NCI-H510A (cell line): Measurements from ENCODE around the gene MAP3K15.
A peak's percentile ranks its signal among the peaks of the same experiment; 100 is the strongest.

Experiments
- DNase-seq: peaks from one replicate; lab custom pipeline; 2025; lab: John Stamatoyannopoulos, UW

The MAP3K15 gene

GRCh38 chrX:19514791-19515614 is at the start of gene MAP3K15:
MAP3K15 (minus strand) TSS chrX:19515508; CDS start chrX:19515261, 247 bp downstream.
- no peak for DNase-seq

- no peak for DNase-seq
Measured at GRCh38 chrX:19564606-19565005, 49.3 kb upstream of the MAP3K15 start.

GRCh38 chrX:19563746-19564145 is 48.4 kb upstream of the MAP3K15 start:
- no peak for DNase-seq

- no peak for DNase-seq
Measured at GRCh38 chrX:19563327-19563726, 48.0 kb upstream of the MAP3K15 start.

- no peak for DNase-seq
Measured at GRCh38 chrX:19560611-19561010, 45.3 kb upstream of the MAP3K15 start.

GRCh38 chrX:19557822-19558221 is 42.5 kb upstream of the MAP3K15 start:
- no peak for DNase-seq

DNA sequence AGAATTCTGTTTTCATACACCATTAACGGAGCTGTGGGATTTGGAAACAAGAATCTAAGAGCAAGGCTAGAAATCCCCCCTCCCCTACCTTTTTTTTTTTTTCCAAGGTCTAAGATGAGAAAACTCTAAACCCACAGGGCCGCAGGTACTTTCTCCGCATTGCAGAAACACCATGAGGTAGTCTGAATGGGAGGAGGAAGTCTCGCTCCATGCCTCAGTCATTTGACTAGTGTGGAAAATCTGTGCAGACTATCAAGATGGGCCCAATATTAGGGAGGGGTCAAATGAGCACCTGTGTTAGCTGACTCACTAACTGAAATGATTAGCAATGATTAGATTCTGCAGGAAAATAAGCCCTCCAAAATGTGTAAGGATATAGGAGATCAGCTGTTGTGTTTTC is 40.9 kb upstream of the MAP3K15 start:
- DNase-seq = no peak

DNA sequence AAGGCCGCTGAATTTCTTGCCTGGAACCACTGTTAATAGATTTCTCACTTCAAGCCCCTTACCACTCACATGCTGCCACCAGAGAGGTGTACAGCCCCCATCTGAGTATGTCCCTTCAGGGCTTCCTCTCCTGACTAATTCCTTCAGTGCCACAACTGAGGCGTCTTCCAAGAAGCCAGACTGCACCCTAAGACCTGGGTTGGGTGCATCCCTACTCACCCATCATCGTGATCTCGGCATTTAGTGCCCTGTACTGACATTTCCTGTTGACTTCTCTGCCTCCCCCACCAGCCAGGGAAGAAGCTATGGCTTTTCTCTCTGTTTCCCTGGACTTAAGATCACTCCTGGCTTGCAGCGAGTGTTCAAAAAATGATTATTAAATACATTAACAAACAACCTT is 40.4 kb upstream of the MAP3K15 start:
- DNase-seq = no peak

- DNase-seq = no peak
Measured at GRCh38 chrX:19555236-19555635, 39.9 kb upstream of the MAP3K15 start.

- DNase-seq = no peak
Measured at GRCh38 chrX:19554786-19555185, 39.5 kb upstream of the MAP3K15 start.

- no peak for DNase-seq
Measured at GRCh38 chrX:19552793-19553192, 37.5 kb upstream of the MAP3K15 start.

DNA sequence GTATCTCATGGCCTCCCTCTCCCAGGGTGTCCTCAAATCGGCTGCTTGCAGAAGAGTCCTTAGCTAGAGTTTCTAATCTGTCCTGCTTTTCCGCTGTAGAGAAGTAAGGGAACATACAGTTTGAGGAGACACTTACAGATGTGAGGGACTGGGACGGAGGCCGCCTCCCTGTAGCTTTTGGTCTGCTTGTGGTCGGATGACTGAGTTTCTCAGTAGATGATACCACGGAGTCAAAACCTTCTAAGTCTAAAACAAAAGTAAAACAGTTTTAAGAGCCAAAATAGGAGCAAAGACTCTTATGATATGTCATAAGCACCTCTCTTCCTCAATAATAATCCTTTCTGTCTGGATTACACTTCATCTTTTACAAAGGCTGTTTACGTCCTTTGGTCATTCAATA is 34.5 kb upstream of the MAP3K15 start:
- DNase-seq = no peak

DNA sequence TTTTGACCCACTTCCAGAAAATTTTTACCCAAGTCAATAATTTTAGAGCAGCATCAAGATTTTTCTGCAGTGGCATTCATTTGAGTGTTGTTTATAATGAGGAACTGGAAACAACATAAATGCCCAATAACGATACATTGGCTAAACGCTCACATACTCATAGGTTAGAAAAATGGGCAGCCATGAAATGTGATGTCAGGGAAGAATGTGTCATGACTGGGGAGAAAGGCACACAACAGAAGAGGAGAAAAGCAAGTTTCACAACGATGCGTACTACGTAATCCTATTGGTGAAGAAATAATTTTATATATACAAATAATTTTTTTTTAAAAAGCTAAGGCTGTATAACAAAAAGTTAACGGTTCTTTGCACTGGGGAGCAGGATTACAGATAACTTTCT is 33.6 kb upstream of the MAP3K15 start:
- DNase-seq = no peak

- DNase-seq = no peak
Measured at GRCh38 chrX:19548279-19548678, 33.0 kb upstream of the MAP3K15 start.

DNA sequence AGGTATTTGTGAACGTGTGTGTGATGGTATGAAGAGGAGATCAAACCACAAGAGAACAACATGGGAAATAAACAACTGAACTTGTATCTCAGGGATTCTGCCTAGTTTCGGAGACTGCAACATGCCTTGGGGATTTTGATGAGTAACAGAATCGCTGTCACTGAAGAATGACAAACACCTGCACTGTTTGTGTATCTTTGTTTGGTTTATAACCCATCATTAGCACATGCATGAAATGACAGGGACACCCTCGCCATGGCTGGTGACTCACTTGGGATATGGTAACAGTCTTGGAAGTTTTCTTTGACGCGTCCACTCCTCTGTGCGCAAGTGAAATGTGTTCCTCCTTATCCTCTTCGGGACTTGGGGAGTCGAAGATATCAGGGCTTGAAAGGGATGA is 30.3 kb upstream of the MAP3K15 start:
- no peak for DNase-seq

GRCh38 chrX:19544693-19545305 is 29.5 kb upstream of the MAP3K15 start:
- DNase-seq = no peak

GRCh38 chrX:19543951-19544381 is 28.7 kb upstream of the MAP3K15 start:
- no peak for DNase-seq

DNA sequence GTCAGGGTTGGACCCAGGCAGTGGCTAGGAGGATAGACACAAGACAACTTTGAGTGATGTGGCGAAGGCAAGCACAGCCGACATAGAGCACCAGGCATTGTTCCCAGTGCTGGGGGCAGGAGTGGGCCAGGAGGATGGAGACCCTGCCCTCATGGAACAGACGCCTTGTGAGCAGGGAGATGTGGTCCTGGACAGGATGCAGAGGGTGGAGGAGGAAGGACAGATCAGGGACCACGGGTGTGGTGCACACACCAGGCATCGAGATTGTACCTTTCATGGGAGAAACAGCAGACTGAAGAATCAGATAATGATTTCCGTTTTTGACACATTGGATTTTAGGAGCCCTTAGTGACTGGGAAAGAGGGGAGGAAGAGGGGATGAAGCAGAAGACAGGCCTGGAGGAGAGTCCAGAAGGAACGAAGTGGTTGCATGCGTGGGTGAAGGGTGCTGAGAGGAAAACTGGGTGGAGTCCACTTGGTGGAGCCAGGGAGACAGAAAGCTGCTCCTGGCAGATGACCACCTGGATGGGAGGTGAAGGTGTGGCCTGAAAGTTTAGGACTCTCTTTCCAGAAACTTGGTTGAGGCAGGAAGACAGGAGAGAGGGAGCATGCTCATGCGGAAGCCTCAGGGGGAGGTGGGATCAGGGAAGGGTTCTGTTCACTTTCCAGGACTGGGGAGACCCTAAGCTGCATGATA is 27.9 kb upstream of the MAP3K15 start:
- no peak for DNase-seq

DNA sequence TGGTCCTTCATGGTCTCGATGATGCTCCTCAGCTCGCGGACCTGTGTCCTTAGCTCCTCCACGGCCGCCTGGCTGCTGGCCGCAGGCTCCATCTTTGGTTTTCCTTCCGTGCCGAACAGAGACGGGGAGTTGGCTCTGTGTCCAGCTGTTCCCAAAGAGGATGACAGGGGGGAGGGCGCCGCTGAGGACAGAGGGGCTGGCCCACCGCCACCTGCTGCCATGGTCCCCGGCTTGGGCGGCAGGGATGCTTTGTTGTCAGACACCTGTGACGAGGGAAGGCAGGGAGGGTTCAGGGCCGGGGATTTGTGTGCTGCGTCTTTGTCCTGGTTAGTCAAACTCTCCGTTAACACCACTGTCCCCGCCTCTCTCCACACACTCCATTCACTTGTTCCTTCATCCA is 26.6 kb upstream of the MAP3K15 start:
- no peak for DNase-seq

GRCh38 chrX:19541196-19541595 is 25.9 kb upstream of the MAP3K15 start:
- DNase-seq = no peak

DNA sequence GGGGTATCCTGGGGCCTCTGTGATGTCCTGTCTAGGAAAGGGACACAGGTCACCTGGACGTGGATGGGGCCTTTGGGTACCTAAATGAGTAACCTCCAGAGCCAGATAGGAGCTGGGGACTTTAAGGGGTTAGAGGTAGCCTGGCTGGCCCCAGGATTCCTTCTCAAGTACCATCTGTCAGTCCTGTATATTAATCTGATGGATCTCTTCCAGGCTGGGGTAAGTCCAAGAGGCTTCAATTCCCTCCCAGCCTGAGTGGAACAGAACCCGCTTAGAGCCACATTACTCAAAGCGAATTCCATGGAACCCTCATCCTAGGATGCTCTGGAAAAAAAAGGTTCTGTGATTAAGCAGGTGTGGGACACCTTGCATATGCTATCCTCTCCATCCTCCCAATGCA is 24.8 kb upstream of the MAP3K15 start:
- no peak for DNase-seq

GRCh38 chrX:19539665-19540064 is 24.4 kb upstream of the MAP3K15 start:
- no peak for DNase-seq

DNA sequence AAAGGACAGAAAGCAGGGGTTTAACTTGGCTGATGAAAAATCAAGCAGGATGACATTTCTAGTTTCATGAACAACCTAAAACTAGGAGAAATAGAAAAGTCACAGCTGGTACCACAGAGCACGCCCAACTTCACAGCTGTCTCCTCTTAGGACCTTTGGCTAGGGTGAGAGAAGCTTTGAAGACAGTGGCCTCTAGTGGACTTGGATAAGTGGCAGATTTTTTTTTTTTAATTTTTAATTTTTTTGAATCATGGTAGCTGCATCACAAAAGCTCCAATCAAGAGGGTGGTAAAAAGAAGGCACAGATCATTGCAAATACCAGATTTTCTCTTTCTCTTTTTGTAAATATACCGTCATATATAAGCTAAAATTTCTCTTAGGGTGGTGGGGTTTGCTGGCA is 20.2 kb upstream of the MAP3K15 start:
- peak; percentile 0 for DNase-seq
